HCT116 (cell line): ENCODE data around the gene DTNBP1. TPM values are rescaled to one million over a fixed set of nuclear protein-coding genes. Genes with fewer than 3 reads are reported as not detected.

Experiments used
- ATAC-seq: fragments of 200-7000 bp; cut with Tn5 transposase; 2 replicates; pipeline ENCODE4 v1.9.1; 2020; ENCODE audit warnings: mild to moderate bottlenecking, moderate library complexity
- BruUV-seq: library from RNA; stranded (reverse); fragments of 400-500 nt; replicated peaks from 2 replicates; lab custom pipeline; 2021; lab: Mats Ljungman, UMichigan
- CTCF ChIA-PET: fragments of 300-600 bp; sonication (Branson Sonifier 250); formaldehyde crosslinking; loops from one replicate; lab custom pipeline; 2021; ENCODE audit warnings: antibody characterized with exemption; lab: Charles Lee
- POLR2A ChIA-PET: fragments of 300-600, 350-600 bp; sonication (Branson Sonifier 250); formaldehyde crosslinking; loops from one replicate; lab custom pipeline; 2021; ENCODE audit warnings: antibody characterized with exemption; lab: Charles Lee
- RAD21 ChIA-PET, 2 experiments: fragments of 300-600 bp; sonication (Branson Sonifier 250); formaldehyde crosslinking; loops; one replicate each; lab custom pipeline; 2023; ENCODE audit warnings: low total read pairs in 2 of 2; ENCODE audit not compliant: uncharacterized antibody in 2 of 2, unreplicated experiment in 2 of 2, low non-redundant PET in 1 of 2; lab: Charles Lee
- DNase-seq: peaks from one replicate; pipeline ENCODE4 v3.0.0-alpha.2; 2010; ENCODE audit warnings: low read depth, low spot score
- H2AFZ ChIP-seq: fragments of 200-600 bp; shearing (Covaris generic), sonication (generic); 2 replicates; pipeline ENCODE4 v1.6.1; 2017; ENCODE audit warnings: low read depth, mixed run types, mixed read lengths, antibody characterized with exemption, low read length; ENCODE audit not compliant: poor library complexity, severe bottlenecking
- H3K27ac ChIP-seq: 2 replicates; pipeline ENCODE4 v1.5.1; 2012; ENCODE audit warnings: low read depth, low read length
- H3K27me3 ChIP-seq: fragments of 200-600 bp; sonication (generic); 2 replicates; pipeline ENCODE4 v1.6.1; 2016; ENCODE audit warnings: mixed run types, low read length, mixed read lengths; ENCODE audit not compliant: insufficient read depth
- H3K36me3 ChIP-seq, 2 experiments: fragments of 200-500 bp in 1 of 2; fragments of 200-600 bp in 1 of 2; sonication (Bioruptor generic) in 1 of 2; sonication (generic) in 1 of 2; 2 replicates each; pipeline versions ENCODE4 v1.5.1 to v1.6.1; 2014 to 2016; ENCODE audit warnings: low read length in 2 of 2, inconsistent platforms in 1 of 2, mixed read lengths in 1 of 2, mixed run types in 1 of 2; ENCODE audit not compliant: insufficient read depth in 2 of 2, control insufficient read depth in 1 of 2
- H3K4me1 ChIP-seq, 2 experiments: fragments of 200-600 bp in 1 of 2; sonication (generic) in 1 of 2; 2 replicates each; pipeline versions ENCODE4 v1.5.1 to v1.6.1; 2012 to 2017; ENCODE audit warnings: low read length in 2 of 2, inconsistent platforms in 1 of 2, mild to moderate bottlenecking in 1 of 2, mixed read lengths in 1 of 2, mixed run types in 1 of 2, moderate library complexity in 1 of 2; ENCODE audit not compliant: insufficient read depth in 2 of 2, control insufficient read depth in 1 of 2
- H3K4me2 ChIP-seq: fragments of 200-600 bp; sonication (generic); 2 replicates; pipeline ENCODE4 v1.6.1; 2017; ENCODE audit warnings: mixed run types, low read length, mixed read lengths
- H3K4me3 ChIP-seq, 2 experiments: fragments of 200-600 bp in 1 of 2; sonication (generic) in 1 of 2; replicated peaks in 1 of 2; 2 replicates each; pipeline ENCODE4 v1.5.1; 2011 to 2016; ENCODE audit warnings: low read length in 2 of 2, control low read depth in 1 of 2, low read depth in 1 of 2, mild to moderate bottlenecking in 1 of 2, mixed read lengths in 1 of 2, mixed run types in 1 of 2
- H3K79me2 ChIP-seq: fragments of 200-600 bp; sonication (generic); 2 replicates; pipeline ENCODE4 v1.6.1; 2017; ENCODE audit warnings: mild to moderate bottlenecking, mixed run types, low read length, moderate library complexity, mixed read lengths; ENCODE audit not compliant: insufficient read depth
- H3K9ac ChIP-seq: fragments of 200-600 bp; sonication (generic); 2 replicates; pipeline ENCODE4 v1.6.1; 2016; ENCODE audit warnings: low read length, mixed read lengths
- H3K9me2 ChIP-seq: fragments of 200-600 bp; sonication (generic), shearing (Covaris generic); 2 replicates; pipeline ENCODE4 v1.6.1; 2017; ENCODE audit warnings: mixed run types, mild to moderate bottlenecking, moderate library complexity; ENCODE audit not compliant: insufficient read depth
- H3K9me3 ChIP-seq, 2 experiments: fragments of 200-500 bp in 1 of 2; fragments of 200-600 bp in 1 of 2; sonication (Bioruptor generic) in 1 of 2; sonication (generic) in 1 of 2; 2 replicates each; pipeline ENCODE4 v1.6.1; 2014 to 2017; ENCODE audit warnings: low read length in 2 of 2, mixed read lengths in 2 of 2, inconsistent platforms in 1 of 2, low read depth in 1 of 2, mild to moderate bottlenecking in 1 of 2, mixed run types in 1 of 2, moderate library complexity in 1 of 2; ENCODE audit not compliant: control insufficient read depth in 1 of 2, insufficient read depth in 1 of 2
- H4K20me1 ChIP-seq: fragments of 200-600 bp; sonication (generic), shearing (Covaris generic); 2 replicates; pipeline ENCODE4 v1.6.1; 2017; ENCODE audit warnings: mixed run types, mild to moderate bottlenecking, moderate library complexity; ENCODE audit not compliant: insufficient read depth
- EGR1 ChIP-seq: IDR thresholded peaks from 2 replicates; pipeline ENCODE4 v1.6.1; 2012; ENCODE audit warnings: low read depth
- ELF1 ChIP-seq: IDR thresholded peaks from 2 replicates; pipeline ENCODE4 v1.6.1; 2012; ENCODE audit warnings: low read depth, borderline replicate concordance
- EZH2 ChIP-seq: fragments of 200-600 bp; sonication (generic); IDR thresholded peaks from 2 replicates; pipeline ENCODE4 v1.6.1; 2017; ENCODE audit warnings: antibody characterized with exemption, mixed run types
- EZH2phosphoT487 ChIP-seq: fragments of 200-600 bp; IDR thresholded peaks from 2 replicates; pipeline ENCODE4 v1.6.1; 2018; ENCODE audit warnings: antibody characterized with exemption, borderline replicate concordance
- FOSL1 ChIP-seq: IDR thresholded peaks from 2 replicates; pipeline ENCODE4 v1.6.1; 2012; ENCODE audit warnings: low read depth
- POLR2AphosphoS5 ChIP-seq: IDR thresholded peaks from 2 replicates; pipeline ENCODE4 v1.6.1; 2011; ENCODE audit warnings: mild to moderate bottlenecking, low read depth, low read length, moderate library complexity
- SIN3A ChIP-seq: IDR thresholded peaks from 2 replicates; pipeline ENCODE4 v1.6.1; 2012; ENCODE audit warnings: low read depth
- SP1 ChIP-seq: IDR thresholded peaks from 2 replicates; pipeline ENCODE4 v1.6.1; 2012; ENCODE audit warnings: low read depth
- SRF ChIP-seq: IDR thresholded peaks from 2 replicates; pipeline ENCODE4 v1.6.1; 2012; ENCODE audit warnings: low read depth
- TCF7L2 ChIP-seq: IDR thresholded peaks from 2 replicates; pipeline ENCODE4 v1.7.0; 2011; ENCODE audit warnings: borderline replicate concordance, inconsistent platforms; ENCODE audit not compliant: insufficient read depth, insufficient read length; ENCODE audit errors: extremely low read depth
- ZFX ChIP-seq: fragments of 450-650 bp; IDR thresholded peaks from 2 replicates; pipeline ENCODE4 v1.6.1; 2017
- ZNF274 ChIP-seq: fragments of 200-500 bp; sonication (Bioruptor generic); IDR thresholded peaks from 2 replicates; pipeline ENCODE4 v1.6.1; 2014; ENCODE audit warnings: mild to moderate bottlenecking, low read depth, low read length, inconsistent platforms
- intact Hi-C: fragments of 100-400 bp; cut with micrococcal nuclease; formaldehyde crosslinking; loops from 2 replicates; pipeline ENCODE4 v1.10.0; 2022
- total RNA-seq: library from RNA; stranded (reverse); gene quantifications from one replicate; pipeline ENCODE4 v1.2.1, GENCODE V29; 2021; ENCODE audit not compliant: unreplicated experiment
- TF ChIP-seq, protein P1 (sequence below): IDR thresholded peaks from 2 replicates; pipeline ENCODE4 v1.6.1; 2012
- TF ChIP-seq, protein P2 (sequence below): IDR thresholded peaks from 2 replicates; pipeline ENCODE4 v1.6.1; 2012; ENCODE audit warnings: low read depth
- TF ChIP-seq, protein P3 (sequence below): IDR thresholded peaks from 2 replicates; pipeline ENCODE4 v1.6.1; 2011; ENCODE audit warnings: mild to moderate bottlenecking, low read length, moderate library complexity; ENCODE audit not compliant: insufficient replicate concordance; ENCODE audit errors: extremely low read depth

The DTNBP1 gene
- total RNA-seq, 1 experiment from 2014 or later, result 16.7 TPM

DNA sequence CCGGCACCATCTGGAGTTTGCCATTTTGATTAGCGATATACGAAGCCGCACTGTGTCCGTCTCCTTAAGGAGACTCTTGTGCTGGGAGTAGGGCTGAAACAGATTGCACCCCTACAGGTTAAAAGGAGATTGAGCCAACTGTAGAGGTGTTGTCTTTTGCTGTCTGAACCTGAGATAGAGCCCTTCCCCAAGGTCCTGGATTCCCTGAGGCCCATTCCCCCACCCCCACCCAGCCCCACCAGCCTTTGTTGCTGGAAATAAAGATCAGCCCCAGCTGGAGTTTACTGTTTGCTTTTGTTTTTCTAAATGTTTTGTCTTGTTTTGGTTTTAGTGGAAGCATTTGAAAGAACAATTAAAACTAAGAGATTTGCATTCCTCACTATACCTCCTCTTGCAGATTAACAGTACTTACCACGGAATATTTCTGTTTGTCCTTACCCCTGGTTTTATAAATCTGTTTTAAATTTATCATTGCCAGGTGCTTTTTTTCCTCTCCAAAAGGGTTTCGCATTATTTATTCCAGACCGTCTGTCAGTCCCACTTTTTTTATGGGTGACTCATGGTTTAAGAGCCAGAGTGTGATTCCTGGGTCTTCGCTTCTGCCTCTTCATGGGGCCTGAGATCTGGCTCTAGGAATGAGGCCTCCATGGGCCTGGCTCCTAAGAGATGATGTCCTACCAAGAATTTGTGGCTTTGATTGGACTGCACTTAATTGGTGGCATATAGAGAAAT is 169.2 kb downstream of the DTNBP1 start:
- BruUV-seq, result no TSS peak
- POLR2A ChIA-PET, result no interaction called here

DNA sequence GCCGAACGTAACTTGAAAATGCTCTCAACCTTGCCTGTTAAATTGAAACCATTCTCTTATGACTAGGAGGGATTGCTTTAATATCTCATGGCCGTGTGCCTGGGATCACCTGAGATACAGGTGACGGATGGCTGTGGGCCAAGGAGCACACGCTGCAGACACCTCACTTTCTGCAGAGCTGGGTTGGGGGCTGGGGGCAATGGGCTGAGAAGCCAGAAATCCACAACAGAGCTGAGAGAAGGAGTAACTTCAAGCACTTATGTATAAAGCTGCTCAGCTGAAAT is 170.9 kb downstream of the DTNBP1 start:
- POLR2A ChIA-PET, result no interaction called here
- H3K4me1 ChIP-seq, result no peaks in the 10 kb centered on the region
- no peak overlapping the region for H3K9ac ChIP-seq
- H3K79me2 ChIP-seq, result no peaks in the 10 kb centered on the region; the same call in 1 of the 2 replicates
- no peak overlapping the region for H3K4me2 ChIP-seq
- RAD21 ChIA-PET, result no interaction called here
- H3K4me3 ChIP-seq, result no peak overlapping the region
- H3K9me2 ChIP-seq, result no peaks in the 10 kb centered on the region
- no peak overlapping the region for H3K27ac ChIP-seq
- ATAC-seq (no peak), DNase-seq (no peak)
- CTCF ChIA-PET, result no interaction called here
- no peaks in the 10 kb centered on the region for H3K9me3 ChIP-seq
- no peak overlapping the region for H2AFZ ChIP-seq
- intact Hi-C loops, result loop anchor here (1.0 to 5.0 kb wide), 3 partner anchors 131 to 1281 kb away; partner anchors contain the start of gene JARID2
- no peaks in the 10 kb centered on the region for H3K27me3 ChIP-seq
- H4K20me1 ChIP-seq, result no peaks in the 10 kb centered on the region
- 0 out of 4 replicates have a peak, but pooled peaks cover 0 to 2% of the 10 kb centered on the region in 2 experiments for H3K36me3 ChIP-seq
- BruUV-seq, result no TSS peak
- TF ChIP-seq POLR2AphosphoS5, result no peak
- TF ChIP-seq, protein P1, sequence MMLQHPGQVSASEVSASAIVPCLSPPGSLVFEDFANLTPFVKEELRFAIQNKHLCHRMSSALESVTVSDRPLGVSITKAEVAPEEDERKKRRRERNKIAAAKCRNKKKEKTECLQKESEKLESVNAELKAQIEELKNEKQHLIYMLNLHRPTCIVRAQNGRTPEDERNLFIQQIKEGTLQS, result no peak
- no peak for TF ChIP-seq EZH2
- no peak for TF ChIP-seq EZH2phosphoT487
- TF ChIP-seq, protein P2, sequence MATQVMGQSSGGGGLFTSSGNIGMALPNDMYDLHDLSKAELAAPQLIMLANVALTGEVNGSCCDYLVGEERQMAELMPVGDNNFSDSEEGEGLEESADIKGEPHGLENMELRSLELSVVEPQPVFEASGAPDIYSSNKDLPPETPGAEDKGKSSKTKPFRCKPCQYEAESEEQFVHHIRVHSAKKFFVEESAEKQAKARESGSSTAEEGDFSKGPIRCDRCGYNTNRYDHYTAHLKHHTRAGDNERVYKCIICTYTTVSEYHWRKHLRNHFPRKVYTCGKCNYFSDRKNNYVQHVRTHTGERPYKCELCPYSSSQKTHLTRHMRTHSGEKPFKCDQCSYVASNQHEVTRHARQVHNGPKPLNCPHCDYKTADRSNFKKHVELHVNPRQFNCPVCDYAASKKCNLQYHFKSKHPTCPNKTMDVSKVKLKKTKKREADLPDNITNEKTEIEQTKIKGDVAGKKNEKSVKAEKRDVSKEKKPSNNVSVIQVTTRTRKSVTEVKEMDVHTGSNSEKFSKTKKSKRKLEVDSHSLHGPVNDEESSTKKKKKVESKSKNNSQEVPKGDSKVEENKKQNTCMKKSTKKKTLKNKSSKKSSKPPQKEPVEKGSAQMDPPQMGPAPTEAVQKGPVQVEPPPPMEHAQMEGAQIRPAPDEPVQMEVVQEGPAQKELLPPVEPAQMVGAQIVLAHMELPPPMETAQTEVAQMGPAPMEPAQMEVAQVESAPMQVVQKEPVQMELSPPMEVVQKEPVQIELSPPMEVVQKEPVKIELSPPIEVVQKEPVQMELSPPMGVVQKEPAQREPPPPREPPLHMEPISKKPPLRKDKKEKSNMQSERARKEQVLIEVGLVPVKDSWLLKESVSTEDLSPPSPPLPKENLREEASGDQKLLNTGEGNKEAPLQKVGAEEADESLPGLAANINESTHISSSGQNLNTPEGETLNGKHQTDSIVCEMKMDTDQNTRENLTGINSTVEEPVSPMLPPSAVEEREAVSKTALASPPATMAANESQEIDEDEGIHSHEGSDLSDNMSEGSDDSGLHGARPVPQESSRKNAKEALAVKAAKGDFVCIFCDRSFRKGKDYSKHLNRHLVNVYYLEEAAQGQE, result no peak
- TF ChIP-seq, protein P3, sequence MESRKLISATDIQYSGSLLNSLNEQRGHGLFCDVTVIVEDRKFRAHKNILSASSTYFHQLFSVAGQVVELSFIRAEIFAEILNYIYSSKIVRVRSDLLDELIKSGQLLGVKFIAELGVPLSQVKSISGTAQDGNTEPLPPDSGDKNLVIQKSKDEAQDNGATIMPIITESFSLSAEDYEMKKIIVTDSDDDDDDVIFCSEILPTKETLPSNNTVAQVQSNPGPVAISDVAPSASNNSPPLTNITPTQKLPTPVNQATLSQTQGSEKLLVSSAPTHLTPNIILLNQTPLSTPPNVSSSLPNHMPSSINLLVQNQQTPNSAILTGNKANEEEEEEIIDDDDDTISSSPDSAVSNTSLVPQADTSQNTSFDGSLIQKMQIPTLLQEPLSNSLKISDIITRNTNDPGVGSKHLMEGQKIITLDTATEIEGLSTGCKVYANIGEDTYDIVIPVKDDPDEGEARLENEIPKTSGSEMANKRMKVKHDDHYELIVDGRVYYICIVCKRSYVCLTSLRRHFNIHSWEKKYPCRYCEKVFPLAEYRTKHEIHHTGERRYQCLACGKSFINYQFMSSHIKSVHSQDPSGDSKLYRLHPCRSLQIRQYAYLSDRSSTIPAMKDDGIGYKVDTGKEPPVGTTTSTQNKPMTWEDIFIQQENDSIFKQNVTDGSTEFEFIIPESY, result no peak
- TF ChIP-seq SP1, result no peak
- TF ChIP-seq SRF, result no peak
- no peak for TF ChIP-seq ZNF274

More for the DNA sequence above, 169.2 kb downstream of the DTNBP1 start:
- Histone ChIP-seq H3K9me3 (no peaks in the 10 kb centered on the region), H3K36me3 (no peaks in the 10 kb centered on the region), H3K27me3 (no peaks in the 10 kb centered on the region), H2AFZ (no peak overlapping the region), H3K79me2 (no peaks in the 10 kb centered on the region; the same call in 1 of the 2 replicates), H3K4me3 (no peak overlapping the region), H3K4me2 (no peak overlapping the region), H3K4me1 (peaks cover 0 to 2% of the 10 kb centered on the region in 2 experiments; a peak in 1 of 4 replicates), H3K27ac (no peak overlapping the region), H3K9me2 (no peaks in the 10 kb centered on the region), H3K9ac (no peak overlapping the region), H4K20me1 (no peaks in the 10 kb centered on the region)
- intact Hi-C loops, result loop anchor here (5.0 kb wide), 1 partner anchor 246 kb away; the partner anchor contains the start of gene JARID2
- TF ChIP-seq TCF7L2, result no peak
- no peak for TF ChIP-seq POLR2AphosphoS5
- TF ChIP-seq FOSL1, result no peak
- TF ChIP-seq, protein P1, result no peak
- no peak for TF ChIP-seq EGR1
- no peak for TF ChIP-seq ZFX
- no peak for TF ChIP-seq SIN3A
- TF ChIP-seq SRF, result no peak
- no peak for TF ChIP-seq ELF1
- TF ChIP-seq EZH2, result no peak
- no peak for DNase-seq
- ChIA-PET CTCF (no interaction called here), RAD21 (no interaction called here)
- no peak for ATAC-seq
